Vagina (tissue), 2 donors: ENCODE results near the gene ABCC3.

Experiments
- POLR2A ChIP-seq, 2 donors: fragments of 450-650 bp; IDR thresholded peaks; one replicate each; pipeline ENCODE4 v1.6.1; 2017; ENCODE audit warnings: antibody characterized with exemption in 2 of 2, mild to moderate bottlenecking in 2 of 2, moderate library complexity in 2 of 2
- TF ChIP-seq, protein P1 (sequence below), 3 experiments: fragments of 450-650 bp in 2 of 3; fragments of 200-600 bp in 1 of 3; sonication (generic) in 1 of 3; IDR thresholded peaks; one replicate each; pipeline ENCODE4 v1.5.1; 2017 to 2019; ENCODE audit warnings: antibody characterized with exemption in 3 of 3, mild to moderate bottlenecking in 2 of 3, moderate library complexity in 2 of 3

DNA sequence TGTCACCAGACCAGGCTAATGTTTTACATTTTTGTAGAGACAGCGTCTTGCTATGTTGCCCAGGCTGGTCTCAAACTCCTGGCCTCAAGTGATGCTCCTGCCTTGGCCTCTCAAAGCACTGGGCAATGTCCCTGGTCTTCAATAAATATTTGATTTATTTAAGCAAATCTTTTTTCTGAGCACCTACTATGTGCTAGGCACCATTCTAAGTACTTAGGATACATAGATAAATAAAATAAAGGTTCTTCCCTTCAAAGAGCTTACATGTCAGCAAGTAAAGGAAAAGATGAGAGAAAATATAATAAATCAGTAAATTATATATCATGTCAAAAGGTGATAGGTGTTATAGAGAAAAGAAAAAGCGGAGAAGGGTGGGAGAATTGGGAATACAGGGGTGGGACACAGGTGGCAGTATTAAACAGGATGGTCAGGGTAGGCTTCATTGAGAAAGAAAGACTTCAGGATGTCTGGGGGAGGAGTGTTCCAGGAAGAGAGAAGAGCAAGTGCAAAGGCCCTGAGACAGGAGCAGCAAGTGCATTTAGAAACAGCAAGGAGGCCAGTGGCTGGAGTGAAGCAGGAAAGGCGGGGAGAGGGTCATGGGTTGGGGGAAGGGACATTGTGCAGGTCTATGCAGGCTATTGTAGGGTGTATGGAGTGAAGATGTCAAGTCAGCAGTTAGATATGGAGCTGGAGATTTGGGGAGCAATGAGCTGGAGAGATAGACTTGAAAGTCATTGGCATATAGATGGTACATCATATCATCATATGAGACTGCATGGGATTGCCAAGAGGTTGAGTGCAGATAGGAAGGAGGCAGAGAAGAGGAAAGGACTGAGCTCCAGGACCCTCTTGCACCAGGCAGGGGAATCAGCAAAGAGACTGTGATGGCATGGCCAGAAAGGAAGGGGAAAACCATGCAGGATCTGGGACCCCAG lies 11.3 kb downstream of the ABCC3 start:
- TF ChIP-seq, protein P1, sequence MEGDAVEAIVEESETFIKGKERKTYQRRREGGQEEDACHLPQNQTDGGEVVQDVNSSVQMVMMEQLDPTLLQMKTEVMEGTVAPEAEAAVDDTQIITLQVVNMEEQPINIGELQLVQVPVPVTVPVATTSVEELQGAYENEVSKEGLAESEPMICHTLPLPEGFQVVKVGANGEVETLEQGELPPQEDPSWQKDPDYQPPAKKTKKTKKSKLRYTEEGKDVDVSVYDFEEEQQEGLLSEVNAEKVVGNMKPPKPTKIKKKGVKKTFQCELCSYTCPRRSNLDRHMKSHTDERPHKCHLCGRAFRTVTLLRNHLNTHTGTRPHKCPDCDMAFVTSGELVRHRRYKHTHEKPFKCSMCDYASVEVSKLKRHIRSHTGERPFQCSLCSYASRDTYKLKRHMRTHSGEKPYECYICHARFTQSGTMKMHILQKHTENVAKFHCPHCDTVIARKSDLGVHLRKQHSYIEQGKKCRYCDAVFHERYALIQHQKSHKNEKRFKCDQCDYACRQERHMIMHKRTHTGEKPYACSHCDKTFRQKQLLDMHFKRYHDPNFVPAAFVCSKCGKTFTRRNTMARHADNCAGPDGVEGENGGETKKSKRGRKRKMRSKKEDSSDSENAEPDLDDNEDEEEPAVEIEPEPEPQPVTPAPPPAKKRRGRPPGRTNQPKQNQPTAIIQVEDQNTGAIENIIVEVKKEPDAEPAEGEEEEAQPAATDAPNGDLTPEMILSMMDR (IDR thresholded peaks at IDR 0.05): no peak
- TF ChIP-seq POLR2A (IDR thresholded peaks at IDR 0.05): no peak
